CD14-positive monocyte (primary cell): ENCODE measurements around the gene CBY1. TPM values are rescaled to one million over a fixed set of nuclear protein-coding genes. Genes with fewer than 3 reads are reported as not detected.
A peak's percentile ranks its signal among the peaks of the same experiment; 100 is the strongest.

ENCODE experiments used
- DNase-seq, 3 donors: peaks; one replicate each; pipeline ENCODE4 v3.0.0-alpha.2; 2011 to 2022
- H2AFZ ChIP-seq: 2 replicates; pipeline ENCODE4 v1.6.0; 2012; ENCODE audit warnings: mild to moderate bottlenecking, low read depth, low read length, inconsistent platforms; ENCODE audit not compliant: insufficient read depth, poor library complexity, severe bottlenecking
- H3K27ac ChIP-seq, 2 donors: 1 replicate in 1 of 2; 2 replicates in 1 of 2; pipeline ENCODE4 v1.5.1; 2012 to 2013; ENCODE audit warnings: low read length in 2 of 2, control low read depth in 1 of 2, inconsistent platforms in 1 of 2, low read depth in 1 of 2, mild to moderate bottlenecking in 1 of 2
- H3K27me3 ChIP-seq, 2 donors: one replicate each; pipeline versions ENCODE4 v1.6.0 to v1.6.1; 2011 to 2013; ENCODE audit warnings: low read length in 2 of 2; ENCODE audit not compliant: control insufficient read depth in 2 of 2, insufficient read depth in 2 of 2
- H3K36me3 ChIP-seq, 2 donors: replicated peaks in 1 of 2; 1 replicate in 1 of 2; 2 replicates in 1 of 2; pipeline versions ENCODE4 v1.5.1 to v1.6.1; 2012 to 2013; ENCODE audit warnings: low read length in 2 of 2, control low read depth in 1 of 2, inconsistent platforms in 1 of 2, mild to moderate bottlenecking in 1 of 2; ENCODE audit not compliant: insufficient read depth in 2 of 2, control insufficient read depth in 1 of 2
- H3K4me1 ChIP-seq, 2 donors: 1 replicate in 1 of 2; 2 replicates in 1 of 2; pipeline versions ENCODE4 v1.5.1 to v1.6.1; 2012 to 2013; ENCODE audit warnings: low read length in 2 of 2, control low read depth in 1 of 2, inconsistent platforms in 1 of 2, mild to moderate bottlenecking in 1 of 2, moderate library complexity in 1 of 2; ENCODE audit not compliant: insufficient read depth in 2 of 2, control insufficient read depth in 1 of 2
- H3K4me2 ChIP-seq: replicated peaks from 2 replicates; pipeline ENCODE3; 2012; ENCODE audit warnings: low read length, moderate library complexity, mild to moderate bottlenecking; ENCODE audit not compliant: poor library complexity, severe bottlenecking; ENCODE audit errors: extremely low read depth
- H3K4me3 ChIP-seq, 3 experiments: fragments of 200-600 bp in 1 of 3; sonication (generic) in 1 of 3; replicated peaks in 1 of 3; 1 replicate in 2 of 3; 2 replicates in 1 of 3; pipeline ENCODE4 v1.5.1; 2011 to 2013; ENCODE audit warnings: low read length in 3 of 3, mild to moderate bottlenecking in 3 of 3, control low read depth in 2 of 3, low read depth in 2 of 3, inconsistent platforms in 1 of 3, moderate library complexity in 1 of 3
- H3K79me2 ChIP-seq: 2 replicates; pipeline ENCODE4 v1.6.0; 2012; ENCODE audit warnings: mild to moderate bottlenecking, control low read depth, inconsistent platforms, low read length, moderate library complexity; ENCODE audit not compliant: insufficient read depth
- H3K9ac ChIP-seq: 2 replicates; pipeline ENCODE4 v1.6.0; 2017; ENCODE audit warnings: low read length, mild to moderate bottlenecking; ENCODE audit not compliant: insufficient read depth, poor library complexity, severe bottlenecking
- H3K9me3 ChIP-seq, 2 donors: replicated peaks in 1 of 2; 1 replicate in 1 of 2; 2 replicates in 1 of 2; pipeline versions ENCODE4 v1.5.1 to v1.6.1; 2012 to 2013; ENCODE audit warnings: low read length in 2 of 2, control low read depth in 1 of 2; ENCODE audit not compliant: control insufficient read depth in 1 of 2, insufficient read depth in 1 of 2
- H4K20me1 ChIP-seq: 2 replicates; pipeline ENCODE4 v1.6.0; 2012; ENCODE audit warnings: mild to moderate bottlenecking, low read length, control low read depth, moderate library complexity; ENCODE audit not compliant: insufficient read depth
- H3K27ac Mint-ChIP-seq, 7 donors: one replicate each; pipeline ENCODE4 v1.8.0; 2020; ENCODE audit warnings: mild to moderate bottlenecking in 7 of 7, mixed read lengths in 7 of 7, moderate library complexity in 6 of 7, inconsistent platforms in 2 of 7
- H3K27me3 Mint-ChIP-seq, 3 donors: one replicate each; pipeline ENCODE4 v1.8.0; 2021 to 2022; ENCODE audit warnings: low read depth in 3 of 3, mild to moderate bottlenecking in 3 of 3, mixed read lengths in 3 of 3, moderate library complexity in 3 of 3, inconsistent platforms in 1 of 3
- H3K36me3 Mint-ChIP-seq, 2 donors: one replicate each; pipeline ENCODE4 v1.8.0; 2020; ENCODE audit warnings: mixed read lengths in 2 of 2, inconsistent platforms in 1 of 2, mild to moderate bottlenecking in 1 of 2
- H3K4me1 Mint-ChIP-seq: one replicate; pipeline ENCODE4 v1.8.0; 2020; ENCODE audit warnings: mild to moderate bottlenecking, mixed read lengths
- H3K4me3 Mint-ChIP-seq, 2 donors: one replicate each; pipeline ENCODE4 v1.8.0; 2020; ENCODE audit warnings: mild to moderate bottlenecking in 2 of 2, mixed read lengths in 2 of 2, moderate library complexity in 1 of 2
- H3K9me3 Mint-ChIP-seq, 7 donors: one replicate each; pipeline ENCODE4 v1.8.0; 2020 to 2022; ENCODE audit warnings: mixed read lengths in 7 of 7, mild to moderate bottlenecking in 6 of 7, moderate library complexity in 6 of 7, inconsistent platforms in 2 of 7
- WGBS: methylation state at CpG from one replicate; pipeline ENCODE4 v1.1.5; 2013; ENCODE audit warnings: missing lambda C conversion rate; ENCODE audit not compliant: insufficient coverage; 5-methylcytosine and 5-hydroxymethylcytosine counted together
- intact Hi-C, 2 donors: fragments of 100-400 bp; cut with micrococcal nuclease; formaldehyde crosslinking; loops; one replicate each; pipeline versions ENCODE4 v1.15.0 to v1.15.1; 2023
- polyA plus RNA-seq, 3 donors: library from polyadenylated mRNA; depleted of rRNA in 1 of 3; unstranded in 2 of 3; stranded (reverse) in 1 of 3; fragments of 300-500 nt in 2 of 3; fragments of >200 nt in 1 of 3; fragmentation: Illumina TruSeq in 2 of 3; gene quantifications; 1 replicate in 2 of 3; 2 replicates in 1 of 3; pipeline ENCODE4 v1.2.3, GENCODE V29; 2012 to 2021
- TF ChIP-seq, protein P1 (sequence below): fragments of 200-600 bp; IDR thresholded peaks from one replicate; pipeline ENCODE4 v1.8.0; 2022; ENCODE audit warnings: antibody characterized with exemption, mild to moderate bottlenecking

The CBY1 gene
- polyA plus RNA-seq, 3 donors: 1.1 to 4.1 (median 1.7) TPM

DNA sequence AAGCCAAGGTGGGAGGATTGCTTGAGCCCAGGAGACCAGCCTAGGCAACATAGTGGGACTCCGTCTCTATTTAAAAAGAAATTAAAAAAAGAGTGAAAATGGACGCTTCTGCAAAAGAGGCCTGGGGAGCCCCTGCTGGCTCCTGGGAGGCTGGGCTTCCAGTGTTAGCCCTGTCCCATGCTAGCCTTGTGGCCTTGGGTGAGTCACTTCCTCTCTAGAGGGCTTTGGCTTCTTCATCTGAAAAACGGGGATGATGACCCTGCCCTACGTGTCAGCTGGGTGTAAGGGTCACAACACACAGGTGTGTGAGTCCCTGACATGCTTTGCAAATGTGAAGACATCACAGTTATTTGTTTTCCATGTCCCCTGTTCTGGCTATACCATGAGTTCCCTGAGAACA lies 33.1 kb upstream of the CBY1 start:
- Histone ChIP-seq H3K9me3 (peaks cover 0 to 2% of the 10 kb centered on the region in 2 donors), H3K4me1 (no peaks in the 10 kb centered on the region), H3K4me3 (no peak overlapping the region), H3K27me3 (no peaks in the 10 kb centered on the region), H4K20me1 (no peaks in the 10 kb centered on the region), H3K9ac (no peak overlapping the region), H3K79me2 (no peaks in the 10 kb centered on the region), H3K36me3 (no peaks in the 10 kb centered on the region), H3K27ac (no peak overlapping the region), H3K4me2 (no peak overlapping the region), H2AFZ (no peak overlapping the region)
- Mint-ChIP-seq H3K4me1 (peaks cover 4% of the 10 kb centered on the region), H3K36me3 (no peaks in the 10 kb centered on the region), H3K27me3 (peaks cover 0 to 1% (median 0%) of the 10 kb centered on the region in 3 donors), H3K4me3 (no peak overlapping the region), H3K27ac (no peak overlapping the region), H3K9me3 (peaks cover 0 to 9% (median 6%) of the 10 kb centered on the region in 7 donors)
- 79% methylated on average over 3 of the region's 4 CpGs for WGBS
- TF ChIP-seq, protein P1, sequence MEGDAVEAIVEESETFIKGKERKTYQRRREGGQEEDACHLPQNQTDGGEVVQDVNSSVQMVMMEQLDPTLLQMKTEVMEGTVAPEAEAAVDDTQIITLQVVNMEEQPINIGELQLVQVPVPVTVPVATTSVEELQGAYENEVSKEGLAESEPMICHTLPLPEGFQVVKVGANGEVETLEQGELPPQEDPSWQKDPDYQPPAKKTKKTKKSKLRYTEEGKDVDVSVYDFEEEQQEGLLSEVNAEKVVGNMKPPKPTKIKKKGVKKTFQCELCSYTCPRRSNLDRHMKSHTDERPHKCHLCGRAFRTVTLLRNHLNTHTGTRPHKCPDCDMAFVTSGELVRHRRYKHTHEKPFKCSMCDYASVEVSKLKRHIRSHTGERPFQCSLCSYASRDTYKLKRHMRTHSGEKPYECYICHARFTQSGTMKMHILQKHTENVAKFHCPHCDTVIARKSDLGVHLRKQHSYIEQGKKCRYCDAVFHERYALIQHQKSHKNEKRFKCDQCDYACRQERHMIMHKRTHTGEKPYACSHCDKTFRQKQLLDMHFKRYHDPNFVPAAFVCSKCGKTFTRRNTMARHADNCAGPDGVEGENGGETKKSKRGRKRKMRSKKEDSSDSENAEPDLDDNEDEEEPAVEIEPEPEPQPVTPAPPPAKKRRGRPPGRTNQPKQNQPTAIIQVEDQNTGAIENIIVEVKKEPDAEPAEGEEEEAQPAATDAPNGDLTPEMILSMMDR: no peak
- intact Hi-C loops: no loop called here
- DNase-seq: peak in 2 of 3 donors; percentile 1 to 19

DNA sequence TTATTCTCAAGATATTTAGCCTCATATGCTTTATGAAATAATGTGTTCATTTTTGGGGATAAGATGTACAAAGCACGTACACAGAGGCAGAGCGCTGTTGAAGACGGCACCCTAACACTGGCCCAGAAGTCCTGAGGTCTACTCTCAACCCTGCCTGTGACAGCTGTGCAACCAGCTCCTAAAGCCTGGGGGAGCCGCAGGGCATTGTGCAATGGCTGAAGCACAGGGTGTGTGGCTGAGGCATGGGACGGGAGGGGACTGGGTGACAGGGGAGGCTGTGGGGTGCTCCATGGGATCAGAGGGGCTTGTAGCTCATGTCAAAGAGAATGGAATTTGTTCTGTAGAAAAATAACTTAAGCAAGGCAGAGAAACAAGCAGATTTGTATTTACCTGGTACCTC lies 28.0 kb upstream of the CBY1 start:
- intact Hi-C loops: no loop called here
- no peaks in the 10 kb centered on the region for H3K36me3 Mint-ChIP-seq
- no peaks in the 10 kb centered on the region for H3K36me3 ChIP-seq

More for the DNA sequence above, 28.0 kb upstream of the CBY1 start:
- DNase-seq: no peak
- Histone ChIP-seq H3K27ac (no peak overlapping the region), H3K27me3 (no peaks in the 10 kb centered on the region), H3K9me3 (no peaks in the 10 kb centered on the region), H3K79me2 (no peaks in the 10 kb centered on the region), H3K9ac (no peak overlapping the region), H2AFZ (no peak overlapping the region), H3K4me3 (no peak overlapping the region), H3K4me2 (no peak overlapping the region), H4K20me1 (no peaks in the 10 kb centered on the region), H3K4me1 (peaks cover 2 to 5% of the 10 kb centered on the region in 2 donors)
- TF ChIP-seq, protein P1: no peak
- H3K27me3 Mint-ChIP-seq: peaks cover 0 to 3% (median 2%) of the 10 kb centered on the region in 3 donors
- H3K4me1 Mint-ChIP-seq: peaks cover 11% of the 10 kb centered on the region
- H3K27ac Mint-ChIP-seq: no peak overlapping the region
- H3K9me3 Mint-ChIP-seq: peaks cover 0 to 2% (median 0%) of the 10 kb centered on the region in 7 donors
- 74% methylated on average over 5 of the region's 5 CpGs for WGBS
- H3K4me3 Mint-ChIP-seq: no peak overlapping the region
